DMS153 (cell line): ENCODE measurements around the gene TBC1D9B.

Experiments used
- DNase-seq: peaks from one replicate; lab custom pipeline; 2025; lab: John Stamatoyannopoulos, UW

TBC1D9B gene

GRCh38 chr5:179869641-179870402 is 37.9 kb downstream of the TBC1D9B start:
- DNase-seq = no peak

GRCh38 chr5:179869101-179869500 is 38.6 kb downstream of the TBC1D9B start:
- no peak for DNase-seq

DNA sequence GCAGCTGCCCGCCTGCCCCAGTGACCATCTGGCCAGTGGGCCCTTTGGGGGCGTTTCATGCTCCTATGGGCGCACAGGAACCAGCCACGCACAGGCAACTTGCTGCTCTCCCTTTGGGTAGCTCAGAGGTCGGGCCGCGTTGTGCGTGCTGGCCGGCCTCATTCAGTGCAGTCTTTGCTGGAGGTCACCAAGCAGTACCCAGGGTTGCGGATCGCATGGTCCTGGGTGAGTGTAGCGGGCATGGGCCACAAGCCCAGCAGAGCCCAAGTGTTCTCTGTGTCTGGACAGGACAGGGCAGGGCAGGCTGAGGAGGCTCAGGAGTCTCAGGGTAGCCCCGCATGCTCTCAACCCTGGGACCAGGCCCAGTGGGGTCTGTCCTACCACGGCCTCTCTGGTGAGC is 39.2 kb downstream of the TBC1D9B start:
- DNase-seq = no peak

DNA sequence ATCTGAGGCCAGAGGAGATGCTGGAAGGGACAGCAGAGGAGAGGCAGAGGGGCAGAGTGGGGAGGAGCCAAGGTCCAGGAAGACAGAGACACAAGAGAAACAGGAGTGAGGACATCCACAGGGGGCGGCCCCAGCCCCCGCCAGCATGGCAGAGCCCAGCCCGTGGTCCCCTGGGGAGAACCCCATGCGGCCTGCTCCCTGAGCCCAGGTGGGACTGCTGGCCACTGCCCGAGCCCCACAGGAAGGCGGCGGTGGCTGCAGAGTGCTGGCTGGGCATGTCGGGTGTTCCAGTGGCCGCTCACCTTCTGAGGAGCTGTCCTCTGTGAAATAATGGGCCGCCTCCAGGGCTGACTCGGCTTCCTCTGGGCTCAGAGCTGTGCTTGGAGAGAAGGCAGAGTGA is 40.2 kb downstream of the TBC1D9B start:
- no peak for DNase-seq

- DNase-seq = no peak
Measured at GRCh38 chr5:179867079-179867465, 40.6 kb downstream of the TBC1D9B start.

GRCh38 chr5:179866241-179867078 is 41.2 kb downstream of the TBC1D9B start:
- no peak for DNase-seq

DNA sequence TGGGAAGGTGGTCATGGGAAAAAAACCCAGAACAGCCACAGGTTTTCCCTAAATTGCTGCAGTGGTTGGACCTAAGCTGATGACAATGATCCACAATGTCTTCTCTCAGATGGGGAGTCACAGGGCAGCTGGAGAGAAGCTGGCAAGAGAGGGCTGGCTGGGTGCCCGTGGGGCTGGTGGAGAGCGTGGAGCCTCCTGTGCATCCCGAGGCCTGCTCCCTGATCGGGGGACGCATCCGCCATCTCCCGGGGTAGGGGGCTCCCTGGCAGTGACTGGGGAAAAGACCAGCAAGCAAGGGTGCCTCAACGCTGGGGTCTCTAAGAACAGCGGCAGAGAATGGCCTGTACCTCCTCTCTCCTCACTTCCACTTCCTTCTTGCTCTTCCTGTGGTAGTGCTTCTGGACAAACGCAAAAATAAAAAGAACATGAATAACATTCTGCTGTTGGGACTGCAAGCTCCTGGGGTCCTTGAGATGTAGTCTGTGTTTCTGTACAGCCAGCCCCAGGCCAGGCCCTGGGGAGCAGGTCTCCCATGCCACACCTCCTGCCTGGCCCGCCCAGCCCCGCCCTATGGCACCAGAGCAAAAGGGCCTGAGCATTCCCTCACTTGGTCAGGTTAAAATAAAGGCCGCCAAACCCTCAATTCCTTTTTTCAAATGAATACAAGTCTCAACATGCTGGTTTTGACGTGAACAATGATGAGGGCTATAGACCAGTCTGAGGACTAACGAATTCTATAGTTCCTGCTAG is 42.0 kb downstream of the TBC1D9B start:
- DNase-seq = no peak

DNA sequence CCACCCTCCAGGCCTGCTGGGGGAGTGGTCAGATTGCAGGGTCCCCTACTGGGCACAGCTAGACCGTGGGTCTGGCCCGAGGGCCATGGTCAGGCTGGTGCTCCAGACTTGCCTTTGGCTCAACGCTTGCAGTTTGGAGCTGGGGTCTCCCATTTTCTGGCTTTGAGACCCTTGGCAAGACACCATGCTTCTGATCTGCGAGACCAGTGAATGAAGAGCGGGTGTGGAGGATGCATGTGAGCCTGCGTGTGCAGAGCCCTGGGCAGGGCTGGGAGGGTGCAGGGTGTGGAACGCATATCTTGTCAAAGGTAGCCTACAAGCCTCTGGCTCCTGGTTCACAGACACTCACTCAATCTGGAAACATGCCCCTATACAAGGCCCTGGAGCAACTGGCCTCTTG is 43.0 kb downstream of the TBC1D9B start:
- no peak for DNase-seq

GRCh38 chr5:179863449-179864085 is 44.1 kb downstream of the TBC1D9B start:
- no peak for DNase-seq

DNA sequence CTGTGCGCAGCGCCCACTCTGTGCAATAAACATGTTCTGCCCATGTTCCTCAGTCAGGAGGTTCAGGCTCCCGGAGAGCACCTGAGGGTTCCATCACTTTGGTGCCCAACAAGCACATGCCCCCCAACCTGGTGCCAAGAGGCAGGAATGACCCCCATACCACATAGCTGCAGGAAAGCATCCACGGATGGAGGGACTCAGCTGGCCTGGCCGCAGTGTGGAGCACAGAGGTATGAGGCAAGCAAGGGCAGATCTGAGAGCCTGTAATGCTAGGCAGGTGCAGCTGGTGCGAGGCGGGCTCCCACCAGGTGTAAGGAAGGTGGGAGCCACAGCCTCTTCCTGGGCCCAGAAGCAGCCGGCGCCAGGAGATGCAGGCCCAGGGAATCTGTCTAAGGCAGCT is 44.8 kb downstream of the TBC1D9B start:
- no peak for DNase-seq

GRCh38 chr5:179862296-179862695 is 45.4 kb downstream of the TBC1D9B start:
- DNase-seq = no peak

- no peak for DNase-seq
Measured at GRCh38 chr5:179860301-179860700, 47.4 kb downstream of the TBC1D9B start.

DNA sequence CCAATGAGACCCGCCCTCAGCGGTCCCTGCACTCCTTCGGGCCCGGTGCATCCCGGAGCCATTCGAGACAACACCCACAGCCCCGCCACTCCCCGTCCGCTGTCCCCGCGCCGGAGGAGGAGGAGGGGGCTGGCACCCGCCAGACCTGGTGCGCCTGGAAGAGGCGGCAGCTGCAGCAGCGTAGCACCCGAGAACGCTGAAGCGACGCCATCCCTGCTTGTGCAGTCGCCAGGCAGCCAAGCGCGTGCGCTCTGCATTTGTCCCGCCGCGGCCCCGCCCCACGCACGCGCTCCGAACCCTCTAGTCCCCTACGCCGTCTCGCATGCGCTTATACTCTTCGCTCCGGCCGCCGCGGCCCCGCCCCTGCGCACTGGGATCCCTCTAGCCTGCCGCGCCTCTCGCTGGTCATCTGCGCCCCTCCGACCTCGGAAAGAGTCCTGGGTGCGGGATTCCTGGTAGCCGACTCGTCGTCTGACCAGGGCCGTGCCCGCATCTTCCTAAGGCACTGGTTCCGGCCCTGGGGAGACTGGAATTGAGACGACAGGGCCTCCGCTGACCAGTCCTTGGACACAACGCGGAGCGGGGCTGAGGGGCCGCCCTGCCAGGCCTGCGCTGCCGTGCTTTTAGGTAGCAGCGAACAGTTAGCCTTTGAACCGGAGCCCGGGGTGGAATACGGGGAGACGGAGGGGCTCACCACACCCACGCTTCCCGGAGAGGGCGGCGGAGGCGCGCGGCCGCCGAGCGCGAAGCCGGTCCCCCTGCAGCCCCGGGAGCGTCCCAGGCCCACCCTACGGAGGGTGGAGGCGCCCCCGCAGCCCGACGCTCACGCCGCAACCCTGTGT is 48.9 kb downstream of the TBC1D9B start, which contains the start of gene MRNIP:
Gene MRNIP, minus strand, starts transcription at position 232 of the 842 bp plus-strand sequence. Its CDS starts 21 bp downstream, at position 211.
- DNase-seq = peak; percentile 81

DNA sequence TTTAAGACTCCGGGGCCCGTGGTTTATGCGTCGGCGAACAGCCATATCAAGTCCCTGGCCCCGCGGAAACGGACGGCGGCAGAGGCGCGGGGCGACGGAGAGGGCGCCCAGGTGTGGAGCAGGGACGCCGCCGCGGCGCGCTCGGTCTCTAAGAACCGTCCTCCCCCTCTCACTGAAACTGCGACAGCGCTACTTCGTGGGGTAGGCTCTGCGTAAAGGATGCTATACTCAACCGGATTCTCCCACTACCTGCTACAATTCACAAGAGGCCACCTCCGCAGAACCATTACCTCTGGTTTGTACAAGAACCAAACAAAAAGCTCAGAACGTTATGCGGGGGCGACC is 49.5 kb downstream of the TBC1D9B start:
- no peak for DNase-seq

- DNase-seq = no peak
Measured at GRCh38 chr5:179854356-179854755, 53.3 kb downstream of the TBC1D9B start.

DNA sequence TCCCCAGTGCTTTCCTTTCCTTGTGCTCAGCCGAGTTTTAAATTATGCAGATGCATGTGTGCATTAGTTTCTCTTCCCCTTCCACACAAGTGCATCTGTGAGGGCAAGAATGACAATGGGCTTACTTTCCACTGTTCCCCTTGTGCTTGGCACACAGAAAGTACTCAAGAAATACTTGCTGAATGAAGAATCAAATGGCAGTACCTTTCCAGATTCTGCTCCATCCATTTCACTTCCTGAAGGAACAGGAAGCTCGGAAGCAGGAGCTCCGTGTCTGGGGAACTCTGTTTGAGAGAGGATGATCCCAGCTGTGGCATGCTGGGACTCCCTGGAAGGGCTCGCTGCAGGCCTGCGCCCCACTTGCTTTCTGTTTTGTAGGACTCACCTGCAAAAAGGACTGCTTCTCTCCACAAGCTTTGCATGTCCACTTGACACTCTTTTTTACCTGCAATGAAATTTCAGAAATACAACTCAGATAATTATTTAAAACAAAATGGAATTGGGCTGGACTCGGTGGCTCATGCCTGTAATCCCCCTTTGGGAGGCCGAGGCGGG is 54.6 kb downstream of the TBC1D9B start:
- DNase-seq = no peak

DNA sequence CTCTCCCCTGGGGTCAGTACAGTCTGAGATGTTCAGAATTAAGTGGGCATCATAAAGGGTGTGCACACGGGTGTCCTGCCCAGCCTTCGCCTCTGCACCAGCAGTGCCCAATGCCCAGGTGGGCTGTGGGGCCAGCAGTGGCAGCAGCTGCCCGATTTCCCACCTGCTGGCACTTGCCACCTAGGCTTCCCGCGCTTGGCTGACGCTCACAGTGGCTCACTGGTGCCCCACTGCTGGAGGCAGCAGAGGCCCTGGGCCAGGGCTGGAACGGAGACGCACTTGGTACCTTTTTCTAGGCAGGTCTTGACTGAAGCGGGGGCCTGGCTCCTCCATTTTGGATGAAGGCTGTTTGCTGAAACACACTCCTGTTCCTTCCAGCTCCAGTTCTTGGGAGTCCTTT is 66.1 kb downstream of the TBC1D9B start:
- DNase-seq = no peak

DNA sequence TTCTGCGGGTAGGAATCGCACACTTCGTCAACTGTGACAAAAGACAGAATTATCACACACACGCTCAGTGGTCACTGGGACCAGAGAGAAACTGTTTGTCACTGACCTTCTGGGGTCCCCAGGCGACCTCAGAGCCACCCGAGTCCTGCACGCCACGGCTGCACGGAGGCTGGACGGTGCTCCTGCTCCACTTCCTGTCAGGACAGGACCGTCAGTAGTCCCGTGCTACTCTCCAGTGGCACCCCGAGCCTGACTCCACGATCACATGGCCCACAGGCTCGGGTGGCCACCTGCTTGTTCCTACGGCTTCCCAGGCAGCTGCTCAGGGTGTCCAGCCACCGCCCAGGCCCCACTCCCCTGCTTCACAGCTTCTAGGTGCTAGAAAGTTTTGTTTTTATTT is 66.9 kb downstream of the TBC1D9B start:
- no peak for DNase-seq

DNA sequence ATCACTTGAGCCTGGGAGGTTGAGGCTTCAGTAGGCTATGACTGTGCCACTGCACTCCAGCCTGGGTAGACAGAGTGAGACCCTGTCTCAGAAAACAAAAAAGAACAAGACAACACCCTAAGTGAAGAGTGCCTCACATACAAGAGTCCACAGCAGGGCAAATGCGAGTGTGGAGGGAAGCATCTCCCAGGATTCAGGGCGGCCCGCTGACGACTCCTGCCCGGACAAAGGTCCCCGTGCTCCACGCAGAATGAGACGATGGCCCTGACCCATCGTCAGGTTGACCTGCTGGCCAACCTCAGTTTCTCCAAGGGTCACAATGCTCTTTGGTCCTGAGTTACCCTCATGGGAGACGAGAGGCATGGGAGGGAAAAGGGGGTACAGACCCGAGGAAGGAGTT is 67.4 kb downstream of the TBC1D9B start:
- no peak for DNase-seq

GRCh38 chr5:179839328-179840256 is 68.1 kb downstream of the TBC1D9B start:
- no peak for DNase-seq
